Activated CD4-positive, alpha-beta T cell treated with anti-CD3 and anti-CD28 coated beads, Interleukin-2, amount 50 U/mL, for 16 hours (primary cell): Measurements from ENCODE around the gene OIT3.
"Not testable (repeated sequence)": the region's sequence is repeated elsewhere in the genome, so short reads cannot be mapped to it uniquely, and the experiment has no call there.

Source experiments
- DNase-seq: peaks from one replicate; pipeline ENCODE4 v3.0.0-alpha.2; 2020

Gene OIT3

GRCh38 chr10:72893136-72893798, at the start of gene OIT3:
OIT3 (plus strand) TSS chr10:72893739; CDS start chr10:72893799, 60 bp downstream.
- no peak for DNase-seq

GRCh38 chr10:72846238-72846637, 47.3 kb upstream of the OIT3 start:
- DNase-seq: peak; percentile 44

GRCh38 chr10:72847681-72848080, 45.9 kb upstream of the OIT3 start:
- no peak for DNase-seq

- no peak for DNase-seq
These were observed 42.7 kb upstream of the OIT3 start for GRCh38 chr10:72850861-72851260.

- DNase-seq: no peak
These were observed 42.0 kb upstream of the OIT3 start for GRCh38 chr10:72851509-72851908.

GRCh38 chr10:72852508-72852907, 41.0 kb upstream of the OIT3 start:
- no peak for DNase-seq

GRCh38 chr10:72855129-72855528, 38.4 kb upstream of the OIT3 start:
- DNase-seq: no peak

GRCh38 chr10:72855790-72856189, 37.7 kb upstream of the OIT3 start:
- no peak for DNase-seq

GRCh38 chr10:72858067-72858466, 35.5 kb upstream of the OIT3 start:
- DNase-seq: no peak

GRCh38 chr10:72862957-72863356, 30.6 kb upstream of the OIT3 start:
- DNase-seq: no peak

- peak; percentile 43 for DNase-seq
These were observed 18.1 kb upstream of the OIT3 start for GRCh38 chr10:72875250-72876055.

- no peak for DNase-seq
These were observed 14.3 kb upstream of the OIT3 start for GRCh38 chr10:72879245-72879644.

- no peak for DNase-seq
These were observed 12.2 kb upstream of the OIT3 start for GRCh38 chr10:72881291-72881690.

- DNase-seq: no peak
These were observed 9.7 kb upstream of the OIT3 start for GRCh38 chr10:72883861-72884260.

GRCh38 chr10:72885953-72886352, 7.6 kb upstream of the OIT3 start:
- DNase-seq: no peak

- DNase-seq: no peak
These were observed 6.9 kb upstream of the OIT3 start for GRCh38 chr10:72886621-72887020.

GRCh38 chr10:72887043-72887442, 6.5 kb upstream of the OIT3 start:
- DNase-seq: no peak

- DNase-seq: no peak
These were observed 5.3 kb upstream of the OIT3 start for GRCh38 chr10:72888151-72888638.

GRCh38 chr10:72889391-72889831, 4.1 kb upstream of the OIT3 start:
- DNase-seq: no peak

GRCh38 chr10:72890086-72890485, 3.5 kb upstream of the OIT3 start:
- DNase-seq: no peak

- DNase-seq: no peak
These were observed 1.8 kb downstream of the OIT3 start for GRCh38 chr10:72895236-72895850.

- DNase-seq: no peak
These were observed 5.1 kb downstream of the OIT3 start for GRCh38 chr10:72898616-72899015.

GRCh38 chr10:72899545-72899944, 6.0 kb downstream of the OIT3 start:
- DNase-seq: no peak

- DNase-seq: not testable (repeated sequence)
These were observed 10.5 kb downstream of the OIT3 start for GRCh38 chr10:72903941-72904446.
